Neuronal stem cell (in vitro differentiated cells): ENCODE data around the gene KRT6B.

Experiments used
- DNase-seq: peaks from one replicate; pipeline ENCODE4 v3.0.0-alpha.2; 2013; ENCODE audit warnings: low spot score
- H2AFZ ChIP-seq: one replicate; pipeline ENCODE4 v1.6.1; 2013; ENCODE audit warnings: mild to moderate bottlenecking, low read length, inconsistent platforms
- H2AK5ac ChIP-seq: 2 replicates; pipeline ENCODE4 v1.6.1; 2013; ENCODE audit warnings: low read depth, mild to moderate bottlenecking, inconsistent platforms, low read length, moderate library complexity, mixed read lengths
- H2BK120ac ChIP-seq: 2 replicates; pipeline ENCODE4 v1.6.1; 2013; ENCODE audit warnings: low read depth, mild to moderate bottlenecking, inconsistent platforms, low read length, moderate library complexity, mixed read lengths
- H2BK12ac ChIP-seq: one replicate; pipeline ENCODE4 v1.6.1; 2013; ENCODE audit warnings: low read length, inconsistent platforms
- H2BK15ac ChIP-seq: 2 replicates; pipeline ENCODE4 v1.6.1; 2013; ENCODE audit warnings: mild to moderate bottlenecking, low read length, inconsistent platforms, mixed read lengths
- H2BK5ac ChIP-seq: one replicate; pipeline ENCODE4 v1.6.1; 2013; ENCODE audit warnings: inconsistent platforms, mild to moderate bottlenecking, low read length, moderate library complexity
- H3K14ac ChIP-seq: one replicate; pipeline ENCODE4 v1.6.1; 2013; ENCODE audit warnings: low read length, inconsistent platforms
- H3K18ac ChIP-seq: 2 replicates; pipeline ENCODE4 v1.6.1; 2013; ENCODE audit warnings: low read length, inconsistent platforms
- H3K23ac ChIP-seq: 2 replicates; pipeline ENCODE4 v1.6.1; 2013; ENCODE audit warnings: low read depth, mild to moderate bottlenecking, mixed read lengths, low read length, inconsistent platforms; ENCODE audit not compliant: poor library complexity
- H3K27ac ChIP-seq: replicated peaks from 3 replicates; pipeline ENCODE4 v1.5.1; 2013; ENCODE audit warnings: low read length, inconsistent platforms
- H3K27me3 ChIP-seq, 3 experiments: 2 replicates each; pipeline ENCODE4 v1.6.1; 2013; ENCODE audit warnings: low read length in 3 of 3, mild to moderate bottlenecking in 2 of 3, inconsistent platforms in 1 of 3, low read depth in 1 of 3, mixed read lengths in 1 of 3, moderate library complexity in 1 of 3; ENCODE audit not compliant: control insufficient read depth in 3 of 3, insufficient read depth in 3 of 3
- H3K36me3 ChIP-seq, 2 donors: replicated peaks in 1 of 2; 2 replicates each; pipeline ENCODE4 v1.6.1; 2013; ENCODE audit warnings: low read length in 2 of 2; ENCODE audit not compliant: control insufficient read depth in 2 of 2, insufficient read depth in 2 of 2
- H3K4ac ChIP-seq: 2 replicates; pipeline ENCODE4 v1.6.1; 2013; ENCODE audit warnings: inconsistent platforms, mild to moderate bottlenecking, low read length, moderate library complexity
- H3K4me1 ChIP-seq, 2 donors: 1 replicate in 1 of 2; 2 replicates in 1 of 2; pipeline ENCODE4 v1.6.1; 2013; ENCODE audit warnings: low read length in 2 of 2, low read depth in 1 of 2; ENCODE audit not compliant: control insufficient read depth in 2 of 2, insufficient read depth in 1 of 2
- H3K4me2 ChIP-seq: one replicate; pipeline ENCODE4 v1.6.1; 2013; ENCODE audit warnings: mild to moderate bottlenecking, low read length, inconsistent platforms; ENCODE audit not compliant: insufficient read depth, poor library complexity, severe bottlenecking
- H3K4me3 ChIP-seq, 2 donors: 2 replicates each; pipeline ENCODE4 v1.5.1; 2013; ENCODE audit warnings: low read length in 2 of 2, mild to moderate bottlenecking in 2 of 2, inconsistent platforms in 1 of 2, moderate library complexity in 1 of 2
- H3K79me1 ChIP-seq: one replicate; pipeline ENCODE4 v1.6.1; 2013; ENCODE audit warnings: low read depth, mild to moderate bottlenecking, inconsistent platforms, low read length, moderate library complexity
- H3K9ac ChIP-seq: one replicate; pipeline ENCODE4 v1.6.1; 2013; ENCODE audit warnings: mild to moderate bottlenecking, low read depth, low read length, inconsistent platforms; ENCODE audit not compliant: poor library complexity
- H3K9me3 ChIP-seq, 2 donors: replicated peaks in 1 of 2; 2 replicates each; pipeline versions ENCODE3 to v1.6.1; 2013; ENCODE audit warnings: low read length in 2 of 2, mild to moderate bottlenecking in 2 of 2, inconsistent platforms in 1 of 2, low read depth in 1 of 2, mixed read lengths in 1 of 2, moderate library complexity in 1 of 2; ENCODE audit not compliant: control insufficient read depth in 2 of 2, insufficient read depth in 1 of 2
- H4K8ac ChIP-seq: one replicate; pipeline ENCODE4 v1.6.1; 2013; ENCODE audit warnings: low read depth, mild to moderate bottlenecking, inconsistent platforms, low read length, moderate library complexity
- H4K91ac ChIP-seq: one replicate; pipeline ENCODE4 v1.6.1; 2013; ENCODE audit warnings: low read length, low read depth, mild to moderate bottlenecking, inconsistent platforms; ENCODE audit not compliant: poor library complexity
- WGBS, 2 donors: extraction: QIAGEN DNeasy Blood & Tissue Kit; methylation state at CpG; one replicate each; pipeline ENCODE4 v1.1.7; 2013; ENCODE audit warnings: missing lambda C conversion rate in 2 of 2, mixed read lengths in 1 of 2; ENCODE audit not compliant: insufficient read length in 2 of 2, insufficient replicate concordance in 1 of 2; ENCODE audit errors: extremely low coverage in 2 of 2; 5-methylcytosine and 5-hydroxymethylcytosine counted together

Gene KRT6B

DNA sequence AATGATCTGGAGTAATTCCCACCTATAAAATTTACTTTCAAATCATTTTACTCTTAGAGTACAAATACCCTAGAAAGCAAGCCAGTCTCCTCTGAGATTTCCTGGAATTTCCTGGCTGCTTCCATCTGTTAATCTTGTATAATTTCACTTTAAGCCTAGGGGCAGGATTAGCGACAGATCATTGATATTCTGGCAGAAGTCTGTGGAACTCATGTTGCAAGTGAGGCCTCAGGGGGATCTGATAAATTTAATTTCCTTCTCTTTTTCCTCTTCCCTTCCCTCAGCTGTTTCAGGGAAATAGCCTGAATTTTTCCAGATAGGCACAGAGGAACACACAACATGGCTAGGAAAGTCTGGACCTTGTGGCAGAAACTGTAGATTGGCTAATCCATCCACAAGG is 47.0 kb upstream of the KRT6B start:
- Histone ChIP-seq H3K27me3 (no peaks in the 10 kb centered on the region), H2BK12ac (no peak overlapping the region), H3K14ac (no peak overlapping the region), H2BK5ac (no peak overlapping the region), H3K23ac (no peak overlapping the region), H3K18ac (no peak overlapping the region), H4K91ac (no peak overlapping the region), H4K8ac (no peak overlapping the region), H3K9me3 (no peaks in the 10 kb centered on the region), H3K4me2 (no peak overlapping the region), H3K36me3 (no peaks in the 10 kb centered on the region), H3K27ac (no peak overlapping the region), H2BK120ac (no peak overlapping the region), H2AFZ (no peak overlapping the region), H3K4me1 (peaks cover 0 to 16% of the 10 kb centered on the region in 2 donors), H3K4ac (no peak overlapping the region), H2AK5ac (no peak overlapping the region), H3K4me3 (no peak overlapping the region), H2BK15ac (no peak overlapping the region), H3K9ac (no peak overlapping the region), H3K79me1 (no peaks in the 10 kb centered on the region)
- no CpG with 5 or more reads among the region's 1 CpG for WGBS, 2 donors
- DNase-seq = no peak

- H3K79me1 ChIP-seq = no peaks in the 10 kb centered on the region
- no peak overlapping the region for H3K4ac ChIP-seq
- no peak overlapping the region for H4K91ac ChIP-seq
- H3K27ac ChIP-seq = no peak overlapping the region
- H2BK15ac ChIP-seq = no peak overlapping the region
- no peak overlapping the region for H3K14ac ChIP-seq
- H3K23ac ChIP-seq = no peak overlapping the region
- no peak overlapping the region for H2BK5ac ChIP-seq
- no CpG with 5 or more reads among the region's 7 CpGs for WGBS, 2 donors
- H4K8ac ChIP-seq = no peak overlapping the region
- no peak overlapping the region for H2AK5ac ChIP-seq
- no peak overlapping the region for H3K18ac ChIP-seq
- no peak overlapping the region for H2BK12ac ChIP-seq
- H3K4me1 ChIP-seq = peaks cover 0 to 16% of the 10 kb centered on the region in 2 donors
- no peak overlapping the region for H3K4me3 ChIP-seq
- H3K9ac ChIP-seq = no peak overlapping the region
- H3K27me3 ChIP-seq = peaks cover 0 to 5% (median 0%) of the 10 kb centered on the region in 3 experiments
- no peaks in the 10 kb centered on the region for H3K9me3 ChIP-seq
- no peak overlapping the region for H2BK120ac ChIP-seq
- H2AFZ ChIP-seq = no peak overlapping the region
- H3K36me3 ChIP-seq = no peaks in the 10 kb centered on the region
- no peak overlapping the region for H3K4me2 ChIP-seq
- DNase-seq = no peak
Measured at GRCh38 chr12:52497975-52498374, 46.0 kb upstream of the KRT6B start.

- H2AK5ac ChIP-seq = peak overlapping the region; percentile 9
- no peak overlapping the region for H3K27ac ChIP-seq
- H3K23ac ChIP-seq = no peak overlapping the region
- H2BK5ac ChIP-seq = no peak overlapping the region
- H2BK12ac ChIP-seq = no peak overlapping the region
- H3K4ac ChIP-seq = no peak overlapping the region
- peaks cover 0 to 16% of the 10 kb centered on the region in 2 donors for H3K4me1 ChIP-seq
- H2AFZ ChIP-seq = no peak overlapping the region
- no peak overlapping the region for H4K91ac ChIP-seq
- peaks cover 0 to 5% (median 0%) of the 10 kb centered on the region in 3 experiments for H3K27me3 ChIP-seq
- no peak overlapping the region for H3K4me3 ChIP-seq
- H2BK15ac ChIP-seq = no peak overlapping the region
- WGBS, 2 donors = no CpG with 5 or more reads among the region's 4 CpGs
- peak; percentile 12 for DNase-seq
- H3K18ac ChIP-seq = peak overlapping the region; percentile 15
- H3K9ac ChIP-seq = no peak overlapping the region
- no peak overlapping the region for H2BK120ac ChIP-seq
- no peaks in the 10 kb centered on the region for H3K36me3 ChIP-seq
- no peaks in the 10 kb centered on the region for H3K79me1 ChIP-seq
- H3K14ac ChIP-seq = no peak overlapping the region
- H4K8ac ChIP-seq = no peak overlapping the region
- H3K9me3 ChIP-seq = no peaks in the 10 kb centered on the region
- H3K4me2 ChIP-seq = no peak overlapping the region
Measured at GRCh38 chr12:52496590-52497071, 44.7 kb upstream of the KRT6B start.

GRCh38 chr12:52496054-52496453 is 44.1 kb upstream of the KRT6B start:
- WGBS, 2 donors = no CpG with 5 or more reads among the region's 2 CpGs

More at GRCh38 chr12:52496054-52496453, 44.1 kb upstream of the KRT6B start:
- no peak overlapping the region for H4K91ac ChIP-seq
- H3K18ac ChIP-seq = no peak overlapping the region
- no peak overlapping the region for H2BK5ac ChIP-seq
- H3K4me1 ChIP-seq = peaks cover 0 to 16% of the 10 kb centered on the region in 2 donors
- no peaks in the 10 kb centered on the region for H3K9me3 ChIP-seq
- no peak for DNase-seq
- H3K36me3 ChIP-seq = no peaks in the 10 kb centered on the region
- no peak overlapping the region for H2BK15ac ChIP-seq
- H2AFZ ChIP-seq = no peak overlapping the region
- H3K23ac ChIP-seq = no peak overlapping the region
- no peak overlapping the region for H2BK120ac ChIP-seq
- no peak overlapping the region for H3K27ac ChIP-seq
- no peaks in the 10 kb centered on the region for H3K79me1 ChIP-seq
- no peak overlapping the region for H4K8ac ChIP-seq
- no peak overlapping the region for H3K4ac ChIP-seq
- H3K9ac ChIP-seq = no peak overlapping the region
- H2AK5ac ChIP-seq = peak overlapping the region; percentile 9
- no peak overlapping the region for H2BK12ac ChIP-seq
- peaks cover 0 to 8% (median 0%) of the 10 kb centered on the region in 3 experiments for H3K27me3 ChIP-seq
- H3K4me3 ChIP-seq = no peak overlapping the region
- H3K4me2 ChIP-seq = no peak overlapping the region
- no peak overlapping the region for H3K14ac ChIP-seq
